Activated CD4-positive, alpha-beta T cell treated with anti-CD3 and anti-CD28 coated beads, Interleukin-10, Interleukin-2, amounts not matched to agents 100 ng/mL and 50 ng/mL, durations not matched to agents 16 hours and 8 hours (primary cell): ENCODE measurements around the gene DUSP15.
"Not testable (repeated sequence)": the region's sequence is repeated elsewhere in the genome, so short reads cannot be mapped to it uniquely, and the experiment has no call there.

Source experiments
- DNase-seq: peaks from one replicate; pipeline ENCODE4 v3.0.0-alpha.2; 2020

Gene DUSP15, protein sequence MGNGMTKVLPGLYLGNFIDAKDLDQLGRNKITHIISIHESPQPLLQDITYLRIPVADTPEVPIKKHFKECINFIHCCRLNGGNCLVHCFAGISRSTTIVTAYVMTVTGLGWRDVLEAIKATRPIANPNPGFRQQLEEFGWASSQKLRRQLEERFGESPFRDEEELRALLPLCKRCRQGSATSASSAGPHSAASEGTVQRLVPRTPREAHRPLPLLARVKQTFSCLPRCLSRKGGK

DNA sequence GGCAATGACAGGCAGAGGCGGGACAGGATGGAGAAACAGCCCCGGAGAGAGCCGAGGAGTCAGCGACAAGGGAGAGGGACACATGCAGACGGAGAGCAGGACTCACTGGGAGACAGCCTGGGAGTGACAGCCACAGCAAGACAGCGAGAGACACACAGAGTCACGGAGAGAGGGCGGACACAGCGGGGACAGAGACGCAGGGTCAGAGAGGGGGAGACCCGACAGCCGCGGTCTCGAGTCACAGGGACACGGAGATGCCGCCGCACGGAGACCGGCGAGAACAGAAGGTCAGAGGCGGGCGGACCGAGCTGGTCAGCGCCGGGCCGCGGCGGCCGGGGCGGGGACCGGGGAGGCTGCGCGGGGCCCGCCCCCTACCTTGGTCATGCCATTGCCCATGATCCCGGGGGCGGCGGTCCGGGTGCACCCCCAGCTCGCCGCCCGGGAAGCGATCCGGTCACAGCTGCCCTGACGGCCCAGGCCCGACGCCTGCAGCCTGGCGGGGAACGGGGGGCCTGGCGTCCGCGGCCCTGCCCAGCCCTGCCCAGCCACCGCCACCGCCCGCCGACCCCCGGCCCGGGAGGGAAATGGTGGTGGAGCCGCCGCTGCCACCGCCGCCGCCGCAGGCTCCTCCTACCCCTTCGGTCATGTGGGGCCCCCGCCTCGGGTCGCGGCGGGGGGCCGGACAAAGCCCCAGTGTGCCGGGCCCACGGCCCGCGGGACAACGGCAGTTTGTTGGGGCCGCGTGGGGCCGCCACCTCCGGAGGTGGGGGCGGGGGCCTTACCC lies at the start of gene DUSP15, which contains the start of gene TTLL9:
Gene DUSP15 (minus strand): TSS at position 586 of the 784 bp plus-strand sequence. CDS start 190 bp downstream, at position 396.
Gene TTLL9 (plus strand): TSS at position 693 of the 784 bp plus-strand sequence. CDS start 493 bp downstream, outside the sequence.
- no peak for DNase-seq

DNA sequence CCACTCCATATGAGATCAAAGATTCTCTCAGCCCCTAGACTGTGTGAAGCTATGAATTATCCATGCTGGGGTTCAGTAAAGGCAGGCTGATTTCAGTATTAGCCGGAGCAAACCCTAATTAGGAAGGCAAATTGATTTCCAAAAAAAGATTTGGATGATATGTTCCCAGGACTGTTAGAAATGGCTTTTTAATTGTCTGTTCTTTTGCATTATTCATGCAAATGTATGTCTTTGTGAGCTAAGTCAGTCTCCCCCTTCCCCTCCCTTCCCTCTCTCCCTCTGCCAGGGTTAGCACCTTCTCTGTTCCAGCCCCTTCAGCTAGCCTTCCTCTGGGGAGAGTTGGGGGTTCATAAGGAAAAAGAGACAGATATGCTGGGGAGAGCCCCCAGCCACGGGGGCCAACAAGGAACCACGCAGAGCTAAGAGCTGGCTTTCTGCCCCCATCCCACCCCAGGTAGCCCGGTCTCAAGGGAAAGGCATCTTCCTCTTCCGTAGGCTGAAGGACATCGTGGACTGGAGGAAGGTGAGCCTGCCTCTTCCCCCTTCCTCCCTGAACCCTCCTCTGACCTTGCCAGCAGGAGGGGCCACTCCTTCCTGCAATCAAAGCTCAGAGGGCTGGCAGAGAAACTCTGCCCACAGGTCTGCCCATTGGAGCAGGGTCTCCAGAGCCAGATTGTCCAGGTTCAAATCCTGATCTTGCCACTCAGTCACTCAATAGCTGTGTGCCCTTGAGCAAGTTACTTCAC lies 49.3 kb upstream of the DUSP15 start:
- no peak for DNase-seq

DNA sequence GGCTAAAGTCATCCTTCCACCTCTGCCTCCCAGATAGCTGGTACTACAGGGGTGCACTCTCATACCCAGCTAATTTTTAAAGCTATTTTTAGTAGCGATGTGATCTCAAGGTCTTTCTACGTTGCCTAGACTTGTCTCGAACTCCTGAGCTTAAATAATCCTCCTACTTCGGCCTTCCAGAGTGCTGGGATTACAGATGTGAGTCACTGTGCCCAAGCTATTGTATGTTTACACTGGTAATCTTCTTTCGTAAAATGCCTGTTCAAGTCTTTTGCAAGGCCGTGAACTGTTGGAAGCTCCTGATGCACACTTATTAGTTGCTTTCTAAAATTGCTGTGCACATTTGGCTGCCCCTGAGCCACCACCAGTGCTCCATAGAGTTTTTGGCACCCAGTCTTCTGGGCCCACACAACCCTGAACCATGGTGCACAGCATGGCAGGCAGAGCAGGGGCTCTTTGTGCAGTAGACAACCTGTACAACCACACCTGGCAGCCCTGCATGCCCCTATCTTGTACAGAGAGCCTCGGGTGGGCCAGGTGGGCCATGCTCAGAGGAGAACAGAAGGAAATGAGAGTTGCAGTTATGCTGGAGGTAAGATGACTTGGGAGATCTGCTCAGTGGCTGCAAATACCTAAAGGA lies 48.3 kb upstream of the DUSP15 start:
- no peak for DNase-seq

DNA sequence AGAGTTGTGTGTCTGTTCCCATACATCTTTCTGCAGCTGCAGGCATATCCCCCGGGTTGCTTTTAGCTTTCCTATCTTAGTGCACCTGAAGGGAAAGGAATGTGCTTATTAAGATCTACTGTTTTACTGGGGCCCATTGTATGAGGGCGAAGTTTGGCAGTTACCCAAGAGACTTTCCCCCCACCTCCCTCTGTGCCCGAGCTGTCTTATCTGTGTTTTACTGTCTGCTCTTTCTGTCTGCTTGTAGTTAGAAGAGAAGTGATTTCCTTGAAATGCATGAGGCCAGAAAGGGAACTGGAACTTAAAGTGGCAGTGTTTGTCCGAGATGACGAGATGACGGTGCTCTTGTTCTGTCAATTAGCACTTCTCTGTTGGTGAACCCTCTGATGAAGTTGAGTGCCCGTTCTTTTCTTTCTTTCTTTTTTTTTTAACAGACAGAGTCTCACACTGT lies 47.7 kb upstream of the DUSP15 start:
- DNase-seq = not testable (repeated sequence)

DNA sequence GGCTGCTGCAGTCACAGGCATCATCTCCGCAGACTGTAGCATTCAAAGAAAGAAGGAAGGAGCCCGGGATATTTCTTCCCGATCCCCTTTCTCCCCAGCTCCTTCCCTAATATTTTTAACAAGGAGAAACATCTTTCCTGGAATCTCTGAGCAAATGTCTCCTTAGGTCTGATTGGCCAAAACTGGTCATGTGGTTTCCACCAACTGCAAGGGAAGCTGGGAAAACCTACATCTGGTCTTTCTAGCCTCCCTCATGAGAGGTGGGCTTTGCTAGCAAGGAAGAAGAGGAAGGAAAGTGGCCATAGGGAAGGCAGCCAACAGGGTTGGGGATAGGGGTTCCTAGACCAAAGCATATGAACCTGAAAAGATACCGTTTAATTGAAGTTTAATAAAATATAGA lies 46.4 kb upstream of the DUSP15 start:
- no peak for DNase-seq

DNA sequence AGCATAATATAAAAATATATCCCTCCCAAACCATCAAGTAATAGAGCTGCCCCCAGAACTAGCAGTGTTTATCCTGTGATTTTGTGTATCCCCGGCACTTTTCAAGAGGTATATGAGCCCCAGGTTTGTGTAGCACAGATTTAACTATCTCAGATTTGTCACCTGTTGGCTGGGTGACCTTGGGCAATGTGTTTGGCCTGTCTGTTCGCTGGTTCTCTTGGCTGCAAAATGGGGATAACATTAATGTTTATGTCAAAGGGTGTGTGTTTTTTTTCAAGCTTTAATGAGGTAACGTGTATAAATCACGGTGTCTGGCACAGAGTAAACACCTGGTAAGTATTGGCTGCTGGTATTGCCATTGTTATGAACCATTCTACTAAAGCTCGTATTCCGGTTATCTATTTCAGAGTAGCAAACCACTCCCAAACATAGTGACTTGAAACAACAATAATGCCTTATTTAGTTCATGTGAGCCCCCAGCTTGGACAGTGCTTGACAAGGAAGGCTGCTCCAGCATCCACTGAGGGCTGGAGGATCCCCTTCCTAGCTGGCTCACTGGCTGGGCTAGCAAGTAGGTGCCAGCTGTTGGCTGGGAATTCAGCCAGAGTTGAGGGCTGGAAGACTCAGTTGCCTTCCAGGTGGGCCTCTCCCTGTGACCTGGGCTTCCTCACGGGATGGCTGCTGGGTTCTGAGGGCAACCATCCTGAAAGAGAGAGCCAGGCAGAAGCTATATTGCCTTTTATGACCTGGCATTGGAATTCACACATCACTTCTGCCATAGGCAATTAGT lies 45.4 kb upstream of the DUSP15 start:
- DNase-seq = no peak

DNA sequence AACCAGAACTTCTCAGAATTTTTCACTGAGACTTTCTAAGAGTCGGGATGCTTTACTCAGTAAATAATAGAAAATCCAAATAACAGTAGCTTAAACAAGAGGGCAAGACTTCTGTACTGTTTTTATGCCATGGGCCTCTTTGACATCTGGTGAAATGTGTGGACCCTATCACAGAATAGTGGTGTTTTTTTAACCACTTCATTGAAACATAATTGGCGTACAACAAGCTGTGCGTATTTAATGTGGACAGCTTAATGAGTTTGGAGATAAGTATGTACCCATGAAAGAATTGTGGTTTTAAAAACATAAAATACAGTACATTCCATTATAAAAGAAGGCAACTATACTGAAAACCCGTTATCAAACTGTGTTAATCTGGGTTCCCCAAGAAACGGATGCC lies 43.8 kb upstream of the DUSP15 start:
- DNase-seq = no peak

DNA sequence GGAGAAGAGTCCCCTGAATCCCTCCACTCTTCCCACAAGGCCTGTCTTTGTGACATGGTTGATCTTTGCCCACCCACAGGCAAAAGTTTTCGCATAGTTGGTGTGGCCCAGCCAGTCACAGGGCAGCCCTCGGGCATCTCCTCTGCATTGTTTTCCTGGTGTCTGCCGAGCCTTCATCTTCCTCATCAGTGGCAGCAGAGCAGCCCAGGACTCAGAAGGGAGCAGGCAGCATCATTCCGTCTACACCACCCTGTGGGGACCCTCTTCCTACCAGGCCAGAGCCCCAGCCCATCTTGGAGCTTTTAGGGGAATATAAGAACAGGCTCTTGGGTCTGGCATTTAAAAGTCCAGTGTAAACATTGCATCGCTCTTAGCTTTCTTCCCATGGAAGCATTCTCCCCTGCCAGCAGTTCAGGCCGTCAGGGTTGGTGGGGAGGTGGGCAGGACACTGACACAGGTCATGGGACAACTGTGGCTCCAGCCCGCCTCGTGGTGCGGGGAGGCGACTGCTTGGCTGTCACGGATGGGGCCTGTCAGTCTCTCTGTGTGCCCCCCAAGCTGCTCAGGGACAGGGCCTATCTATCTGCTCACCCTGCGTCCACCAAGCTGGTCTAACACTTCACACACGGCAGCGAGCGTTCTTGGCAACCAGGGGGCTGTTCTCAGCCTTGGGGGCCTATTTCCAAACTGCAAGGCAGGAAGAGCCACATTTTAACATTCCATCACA lies 43.3 kb upstream of the DUSP15 start:
- DNase-seq = no peak

DNA sequence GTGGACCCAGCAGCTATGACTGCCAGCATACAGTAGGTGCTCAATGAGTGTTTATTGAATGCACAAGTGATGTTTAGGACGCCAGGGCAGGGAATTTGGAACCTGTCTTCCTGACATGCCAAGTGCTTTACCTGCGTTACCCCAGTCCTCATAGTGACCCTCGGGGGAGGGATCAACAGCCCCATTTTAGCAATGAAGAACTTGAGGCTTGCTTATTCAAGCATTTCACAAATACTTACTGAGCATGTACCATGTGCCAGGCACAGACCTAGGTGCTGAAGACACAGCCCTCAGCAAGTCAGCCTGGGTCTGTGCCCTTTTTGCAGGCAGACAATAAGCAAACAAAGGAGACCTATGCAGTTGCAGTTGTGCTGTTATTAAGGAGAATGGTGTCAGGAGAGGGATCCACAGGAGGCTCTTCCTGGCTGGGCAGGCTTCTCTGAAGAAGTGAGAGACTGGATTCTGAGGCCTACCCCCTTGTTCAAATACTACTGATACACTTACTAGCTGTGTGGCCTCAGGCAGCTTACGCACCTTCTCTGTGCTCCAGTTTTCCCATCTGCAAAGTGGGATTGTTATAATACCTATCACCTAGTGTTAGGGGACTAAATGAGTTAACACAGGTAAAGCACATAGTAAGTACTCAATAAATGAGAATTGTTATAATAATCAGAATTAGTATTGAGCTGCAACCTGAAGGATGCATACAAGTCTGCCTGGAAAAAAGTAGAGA lies 39.9 kb upstream of the DUSP15 start:
- DNase-seq = no peak

DNA sequence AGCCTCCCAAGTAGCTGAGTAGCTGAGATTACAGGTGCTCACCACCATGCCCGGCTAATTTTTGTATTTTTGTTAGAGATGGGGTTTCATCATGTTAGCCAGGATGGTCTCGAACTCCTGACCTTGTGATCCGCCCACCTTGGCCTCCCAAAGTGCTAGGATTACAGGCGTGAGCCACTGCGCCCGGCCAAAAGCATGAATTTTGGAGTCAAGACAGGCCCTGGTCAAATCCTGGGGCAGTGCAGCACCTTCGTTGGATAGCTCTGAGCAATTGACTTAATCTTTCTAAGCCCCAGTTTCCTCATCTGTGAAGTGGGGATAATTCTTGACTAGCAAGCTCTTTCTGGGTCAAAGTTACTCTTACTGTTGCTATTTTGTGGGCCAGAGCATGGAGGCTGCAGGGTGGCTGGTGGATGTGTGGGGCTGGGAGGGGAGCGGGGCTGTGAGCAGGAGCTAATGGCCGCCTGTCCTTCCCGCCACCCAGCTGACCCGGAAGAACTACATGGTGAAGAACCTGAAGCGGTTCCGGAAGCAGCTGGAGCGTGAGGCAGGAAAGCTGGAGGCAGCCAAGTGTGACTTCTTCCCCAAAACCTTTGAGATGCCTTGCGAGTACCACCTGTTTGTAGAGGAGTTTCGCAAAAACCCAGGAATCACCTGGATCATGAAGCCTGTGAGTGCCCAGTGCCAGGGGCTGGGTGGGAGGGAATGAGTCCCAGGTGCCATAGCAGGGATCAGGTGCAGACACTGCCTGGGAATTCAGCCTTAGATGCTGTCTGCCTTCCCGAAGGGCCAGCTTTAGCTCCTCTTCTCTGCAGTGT lies 39.1 kb upstream of the DUSP15 start:
- no peak for DNase-seq

DNA sequence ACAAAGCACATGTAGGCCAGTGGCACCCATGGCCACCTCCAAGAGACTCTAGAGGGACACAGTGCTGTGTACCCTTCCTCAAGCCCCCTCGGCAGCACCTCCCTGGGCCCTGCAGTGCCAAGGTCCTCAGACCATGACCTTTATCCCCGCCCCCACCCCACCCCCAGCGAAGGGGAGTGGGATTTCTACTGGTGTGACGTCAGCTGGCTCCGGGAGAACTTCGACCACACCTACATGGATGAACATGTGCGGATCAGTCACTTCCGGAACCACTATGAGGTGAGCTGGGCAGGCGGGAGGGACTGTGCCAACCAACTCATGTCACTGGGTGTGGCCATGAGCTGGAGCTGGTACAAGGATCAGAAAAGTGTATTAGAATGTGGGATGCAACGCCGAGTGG lies 38.1 kb upstream of the DUSP15 start:
- DNase-seq = no peak

DNA sequence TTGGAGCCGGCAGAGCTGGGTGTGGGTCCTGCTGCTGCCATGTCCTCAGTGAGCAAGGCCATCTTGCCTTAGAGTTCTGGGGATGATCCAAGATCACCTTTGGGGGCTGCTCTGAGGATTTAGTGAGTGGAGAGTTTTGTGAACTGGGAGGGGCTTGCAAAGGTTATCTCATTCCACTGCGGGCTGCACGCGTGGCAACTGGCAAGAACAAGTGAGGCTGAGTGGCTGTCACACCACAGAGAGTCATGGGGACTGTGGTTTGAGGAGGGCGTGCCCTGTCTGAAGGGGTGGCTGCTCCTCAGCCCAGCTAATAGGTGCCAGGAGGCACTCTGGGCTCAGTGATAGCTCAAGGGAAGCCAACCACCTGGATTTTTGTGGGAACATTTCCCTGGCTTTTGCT lies 37.7 kb upstream of the DUSP15 start:
- no peak for DNase-seq

DNA sequence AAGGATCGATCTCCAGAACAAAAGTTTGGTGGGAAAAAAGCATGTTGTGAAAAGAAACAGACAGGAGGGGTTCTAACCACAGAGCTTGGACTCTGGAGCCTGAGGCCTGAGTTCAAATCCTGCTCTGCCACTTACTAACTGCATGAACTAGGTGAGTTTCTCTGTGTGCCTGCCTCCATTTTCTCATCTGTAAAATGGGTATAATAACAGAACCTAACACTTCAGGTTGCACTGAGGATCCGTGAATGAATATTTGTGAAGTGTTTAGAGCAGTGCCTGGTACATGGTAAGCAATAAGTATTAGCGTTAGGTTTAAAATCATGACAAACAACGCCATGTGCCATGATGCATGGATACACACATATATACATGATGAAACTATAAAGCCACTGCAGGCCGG lies 36.7 kb upstream of the DUSP15 start:
- DNase-seq = no peak

DNA sequence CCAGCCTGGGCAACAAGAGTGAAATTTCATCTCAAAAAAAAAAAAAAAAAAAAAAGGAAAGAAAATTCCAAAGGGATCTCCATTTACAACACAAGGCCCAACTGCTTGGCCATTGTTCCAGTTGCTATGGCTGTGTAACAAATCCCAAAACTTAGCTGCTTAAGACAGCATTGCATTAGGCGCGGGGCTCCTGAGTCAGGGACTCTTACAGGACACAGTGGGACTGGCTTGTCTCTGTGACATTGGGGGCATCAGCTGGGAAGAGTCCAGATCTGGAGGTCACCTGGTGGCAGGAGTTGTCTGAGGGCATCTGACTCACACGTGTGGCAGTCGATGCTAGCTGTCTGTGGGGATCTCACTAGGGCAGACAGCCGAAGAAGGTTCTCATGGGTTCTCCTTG lies 35.7 kb upstream of the DUSP15 start:
- DNase-seq = no peak

DNA sequence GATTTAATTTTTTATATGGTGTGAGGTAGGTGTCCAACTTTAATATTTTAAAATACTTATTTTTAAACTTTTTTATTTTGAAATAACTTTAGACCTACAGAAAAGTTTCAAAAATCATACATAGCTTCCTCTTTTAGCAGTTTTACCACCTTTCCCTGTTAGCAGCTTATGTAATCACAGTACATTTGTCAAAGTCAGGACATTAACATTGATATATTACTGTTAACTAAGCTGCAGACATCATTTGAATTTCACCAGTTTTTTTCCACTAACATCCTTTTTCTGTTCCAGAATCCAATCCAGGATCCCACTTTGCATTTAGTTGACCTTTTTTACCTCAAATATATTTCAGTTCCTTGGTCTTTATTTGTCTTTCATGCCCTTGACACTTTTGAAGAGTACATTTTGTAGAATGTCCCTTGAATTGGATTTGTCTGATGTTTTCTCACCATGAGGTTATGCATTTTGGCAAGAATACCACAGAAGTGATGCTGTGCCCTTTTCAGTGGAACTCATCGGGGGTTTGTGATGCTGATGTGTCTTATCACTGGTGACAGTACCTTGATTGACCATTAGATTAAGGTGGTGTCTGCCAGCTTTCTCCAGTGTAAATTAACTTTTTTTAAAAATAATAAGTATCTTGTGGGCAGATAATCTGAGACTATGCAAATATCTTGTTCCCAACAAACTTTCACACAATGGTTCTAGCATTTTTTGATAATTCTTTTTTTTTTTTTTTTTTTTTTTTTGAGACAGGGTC lies 33.5 kb upstream of the DUSP15 start:
- DNase-seq = no peak

DNA sequence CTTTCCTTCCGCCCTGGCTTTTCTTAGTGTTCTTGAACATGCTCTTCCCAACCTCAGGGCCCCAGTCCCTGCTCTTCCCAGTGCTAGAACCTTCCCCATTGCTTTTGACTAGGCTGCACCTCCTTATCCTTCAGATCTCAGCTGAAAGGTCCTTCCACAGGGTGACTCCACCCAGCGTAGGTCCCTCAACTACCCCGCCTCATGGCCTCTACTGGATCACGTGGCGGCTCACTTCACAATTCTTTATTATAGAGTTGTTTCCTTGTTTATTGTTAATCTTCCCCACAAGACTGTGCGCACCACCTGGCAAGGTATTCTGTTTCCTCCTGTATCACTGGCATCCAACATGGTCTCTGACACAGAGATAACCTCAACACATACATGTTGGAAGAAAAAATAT lies 31.3 kb upstream of the DUSP15 start:
- DNase-seq = no peak

DNA sequence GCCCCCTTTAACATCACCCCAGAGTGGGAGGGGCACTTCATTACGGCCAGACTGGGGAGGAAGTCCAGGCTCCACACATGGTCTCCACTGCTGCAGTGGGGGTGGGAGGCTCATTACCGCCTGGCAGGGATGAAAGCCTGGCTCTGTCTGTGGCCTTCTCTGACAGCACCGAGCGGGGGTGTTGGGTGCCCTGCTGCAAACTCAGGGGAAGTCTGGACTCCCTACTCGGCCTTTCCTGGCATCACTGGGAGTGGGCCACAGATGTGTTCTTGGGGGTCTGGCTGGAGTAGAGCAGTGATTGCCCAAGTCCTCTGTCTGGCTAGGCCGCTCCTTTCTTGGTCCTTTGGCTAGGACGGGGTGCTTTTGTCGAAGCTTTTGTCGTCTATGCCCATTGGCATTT lies 27.2 kb upstream of the DUSP15 start:
- no peak for DNase-seq

DNA sequence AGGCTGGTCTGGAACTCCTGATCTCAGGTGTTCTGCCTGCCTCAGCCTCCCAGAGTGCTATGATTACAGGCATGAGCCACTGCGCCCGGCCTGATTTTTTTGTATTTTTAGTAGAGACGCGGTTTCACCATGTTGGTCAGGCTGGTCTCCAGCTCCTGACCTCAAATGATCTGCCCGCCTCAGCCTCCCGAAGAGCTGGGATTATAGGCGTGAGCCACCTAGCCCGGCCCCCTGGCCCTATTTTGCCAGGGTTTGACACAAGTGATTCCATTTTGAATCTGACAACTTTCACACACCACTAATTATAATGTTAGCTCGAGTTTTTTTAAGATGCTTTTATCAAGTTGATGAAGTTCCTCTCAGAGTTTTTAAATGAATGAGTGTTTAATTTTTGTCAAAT lies 25.7 kb upstream of the DUSP15 start:
- DNase-seq = no peak

DNA sequence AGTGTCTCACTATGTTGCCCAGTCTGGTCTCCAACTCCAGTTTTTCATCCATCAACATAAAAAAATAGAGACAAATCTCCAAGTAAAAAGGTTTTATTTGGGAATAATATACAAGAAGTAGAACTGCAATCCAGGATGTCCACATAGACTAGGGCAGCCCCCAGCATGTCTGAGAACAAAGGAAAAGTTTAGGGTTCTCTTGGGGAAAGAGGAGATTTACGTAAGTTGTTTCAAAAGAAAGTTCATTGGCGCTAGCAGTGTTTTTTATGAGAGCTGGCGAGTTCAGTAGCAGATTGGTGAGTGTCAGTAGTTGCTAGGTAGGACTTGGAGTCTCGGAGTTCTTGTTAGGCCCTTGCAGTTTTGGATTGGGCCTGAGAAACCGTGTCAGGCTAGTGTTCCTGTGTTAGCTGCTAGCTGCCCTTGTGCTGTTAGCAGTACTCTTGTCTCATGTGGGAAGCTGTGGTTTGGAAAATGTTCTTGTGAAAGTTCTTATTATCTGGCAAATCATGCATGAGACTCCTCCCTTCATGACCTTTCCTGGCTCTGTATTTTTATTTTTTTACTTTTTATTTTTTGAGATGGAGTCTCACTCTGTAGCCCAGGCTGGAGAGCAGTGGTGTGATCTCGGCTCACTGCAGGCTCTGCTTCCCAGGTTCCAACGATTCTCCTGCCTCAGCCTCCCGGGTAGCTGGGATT lies 24.8 kb upstream of the DUSP15 start:
- DNase-seq = peak; percentile 40
